BLaER1 treated with 17β-estradiol and CSF1 and Interleukin-3, amounts not matched to agents 10 nM and 100 nM (cell line): ENCODE measurements around the gene CEP112.

Experiments
- H3K27ac ChIP-seq, 11 experiments: shearing (Covaris generic); formaldehyde crosslinking; 2 replicates each; pipeline ENCODE4 v1.8.1; 2022
- H3K27me3 ChIP-seq, 11 experiments: shearing (Covaris generic); formaldehyde crosslinking; 2 replicates each; pipeline ENCODE4 v1.8.1; 2022
- H3K36me3 ChIP-seq, 11 experiments: shearing (Covaris generic); formaldehyde crosslinking; 2 replicates each; pipeline ENCODE4 v1.8.1; 2022
- H3K4me1 ChIP-seq, 10 experiments: shearing (Covaris generic); formaldehyde crosslinking; 2 replicates each; pipeline ENCODE4 v1.8.1; 2022
- H3K4me2 ChIP-seq, 11 experiments: shearing (Covaris generic); formaldehyde crosslinking; 2 replicates each; pipeline ENCODE4 v1.8.1; 2022
- H3K4me3 ChIP-seq, 10 experiments: shearing (Covaris generic); formaldehyde crosslinking; 2 replicates each; pipeline ENCODE4 v1.8.1; 2022
- H3K9ac ChIP-seq, 11 experiments: shearing (Covaris generic); formaldehyde crosslinking; 2 replicates each; pipeline ENCODE4 v1.8.1; 2022
- H3K9me3 ChIP-seq, 11 experiments: shearing (Covaris generic); formaldehyde crosslinking; replicated peaks in 1 of 11; 2 replicates each; pipeline ENCODE4 v1.8.1; 2022
- H4K20me1 ChIP-seq, 11 experiments: shearing (Covaris generic); formaldehyde crosslinking; 2 replicates each; pipeline ENCODE4 v1.8.1; 2022
- Cebpa-rat ChIP-seq, 11 experiments: shearing (Covaris generic); IDR thresholded peaks; 2 replicates each; pipeline ENCODE4 v1.8.1; 2022

CEP112 gene

GRCh38 chr17:65678546-65678945 lies 513.4 kb downstream of the CEP112 start:
- Histone ChIP-seq H3K27ac (no peak overlapping the region), H3K9ac (no peak overlapping the region), H3K4me3 (no peak overlapping the region), H3K9me3 (peaks cover 0 to 11% (median 0%) of the 10 kb centered on the region in 11 experiments; a peak in 1 of 22 replicates), H3K4me2 (no peak overlapping the region), H3K36me3 (no peaks in the 10 kb centered on the region), H3K27me3 (no peaks in the 10 kb centered on the region), H4K20me1 (no peaks in the 10 kb centered on the region), H3K4me1 (no peaks in the 10 kb centered on the region)
- TF ChIP-seq Cebpa-rat (IDR thresholded peaks at IDR 0.05) = no peak

GRCh38 chr17:65677932-65678331 lies 514.0 kb downstream of the CEP112 start:
- Histone ChIP-seq H3K9ac (no peak overlapping the region), H3K36me3 (no peaks in the 10 kb centered on the region), H4K20me1 (no peaks in the 10 kb centered on the region), H3K27ac (no peak overlapping the region), H3K27me3 (no peaks in the 10 kb centered on the region), H3K9me3 (peaks cover 0 to 11% (median 0%) of the 10 kb centered on the region in 11 experiments; a peak in 1 of 22 replicates), H3K4me3 (no peak overlapping the region), H3K4me2 (no peak overlapping the region), H3K4me1 (no peaks in the 10 kb centered on the region)
- no peak for TF ChIP-seq Cebpa-rat (IDR thresholded peaks at IDR 0.05)

- Histone ChIP-seq H3K4me3 (no peak overlapping the region), H4K20me1 (no peaks in the 10 kb centered on the region), H3K27ac (no peak overlapping the region), H3K9ac (no peak overlapping the region), H3K4me2 (no peak overlapping the region), H3K9me3 (no peaks in the 10 kb centered on the region), H3K36me3 (no peaks in the 10 kb centered on the region), H3K4me1 (no peaks in the 10 kb centered on the region), H3K27me3 (no peaks in the 10 kb centered on the region)
- no peak for TF ChIP-seq Cebpa-rat (IDR thresholded peaks at IDR 0.05)
Observed at GRCh38 chr17:65674246-65675045, 517.5 kb downstream of the CEP112 start.

GRCh38 chr17:65670667-65671371 lies 521.1 kb downstream of the CEP112 start:
- TF ChIP-seq Cebpa-rat (IDR thresholded peaks at IDR 0.05) = no peak
- no peaks in the 10 kb centered on the region for H3K36me3 ChIP-seq

GRCh38 chr17:65668211-65668610 lies 523.7 kb downstream of the CEP112 start:
- no peaks in the 10 kb centered on the region for H4K20me1 ChIP-seq
- H3K9ac ChIP-seq = no peak overlapping the region
- H3K9me3 ChIP-seq = no peaks in the 10 kb centered on the region
- H3K4me1 ChIP-seq = no peaks in the 10 kb centered on the region
- no peak for TF ChIP-seq Cebpa-rat (IDR thresholded peaks at IDR 0.05)
- H3K4me3 ChIP-seq = no peak overlapping the region
- no peaks in the 10 kb centered on the region for H3K36me3 ChIP-seq
- H3K27me3 ChIP-seq = no peaks in the 10 kb centered on the region
- no peak overlapping the region for H3K4me2 ChIP-seq
- H3K27ac ChIP-seq = no peak overlapping the region

More at GRCh38 chr17:65670667-65671371, 521.1 kb downstream of the CEP112 start:
- Histone ChIP-seq H3K4me1 (no peaks in the 10 kb centered on the region), H4K20me1 (no peaks in the 10 kb centered on the region), H3K27ac (no peak overlapping the region), H3K4me2 (no peak overlapping the region), H3K27me3 (no peaks in the 10 kb centered on the region), H3K9me3 (no peaks in the 10 kb centered on the region), H3K9ac (no peak overlapping the region), H3K4me3 (no peak overlapping the region)

- Histone ChIP-seq H3K36me3 (no peaks in the 10 kb centered on the region), H3K27me3 (no peaks in the 10 kb centered on the region), H3K4me3 (no peak overlapping the region), H3K4me1 (no peaks in the 10 kb centered on the region), H4K20me1 (no peaks in the 10 kb centered on the region), H3K4me2 (no peak overlapping the region), H3K9ac (no peak overlapping the region), H3K9me3 (no peaks in the 10 kb centered on the region), H3K27ac (no peak overlapping the region)
- no peak for TF ChIP-seq Cebpa-rat (IDR thresholded peaks at IDR 0.05)
Observed at GRCh38 chr17:65667656-65668055, 524.3 kb downstream of the CEP112 start.

- Histone ChIP-seq H3K27ac (no peak overlapping the region), H3K9me3 (no peaks in the 10 kb centered on the region), H3K9ac (no peak overlapping the region), H3K36me3 (no peaks in the 10 kb centered on the region), H3K4me2 (no peak overlapping the region), H4K20me1 (no peaks in the 10 kb centered on the region), H3K4me1 (no peaks in the 10 kb centered on the region), H3K4me3 (no peak overlapping the region), H3K27me3 (no peaks in the 10 kb centered on the region)
- no peak for TF ChIP-seq Cebpa-rat (IDR thresholded peaks at IDR 0.05)
Observed at GRCh38 chr17:65666876-65667321, 525.0 kb downstream of the CEP112 start.

- Histone ChIP-seq H3K9ac (no peak overlapping the region), H3K36me3 (no peaks in the 10 kb centered on the region), H3K4me2 (no peak overlapping the region), H3K4me1 (0 out of 20 replicates have a peak, but pooled peaks cover 0 to 3% (median 0%) of the 10 kb centered on the region in 10 experiments), H3K4me3 (no peak overlapping the region), H3K9me3 (peaks cover 0 to 2% (median 0%) of the 10 kb centered on the region in 11 experiments; a peak in 1 of 22 replicates), H3K27me3 (no peaks in the 10 kb centered on the region), H3K27ac (no peak overlapping the region), H4K20me1 (no peaks in the 10 kb centered on the region)
- TF ChIP-seq Cebpa-rat (IDR thresholded peaks at IDR 0.05) = no peak
Observed at GRCh38 chr17:65665966-65666365, 526.0 kb downstream of the CEP112 start.

- Histone ChIP-seq H3K27me3 (no peaks in the 10 kb centered on the region), H3K4me1 (0 out of 20 replicates have a peak, but pooled peaks cover 0 to 4% (median 0%) of the 10 kb centered on the region in 10 experiments), H3K4me3 (no peak overlapping the region), H3K36me3 (no peaks in the 10 kb centered on the region), H3K4me2 (no peak overlapping the region), H3K9ac (no peak overlapping the region), H3K9me3 (peaks cover 0 to 7% (median 0%) of the 10 kb centered on the region in 11 experiments; a peak in 3 of 22 replicates), H3K27ac (no peak overlapping the region), H4K20me1 (no peaks in the 10 kb centered on the region)
- no peak for TF ChIP-seq Cebpa-rat (IDR thresholded peaks at IDR 0.05)
Observed at GRCh38 chr17:65664696-65665095, 527.2 kb downstream of the CEP112 start.
